Measurements from ENCODE around the gene NARF.

GRCh38 chr17:82463391-82463790 lies 4.8 kb downstream of the NARF start:
- TF ChIP-seq POLR2A (IDR thresholded peaks at IDR 0.05) (no peak), CTCF (IDR thresholded peaks at IDR 0.05) (no peak)
